IMR-90 (cell line): ENCODE results near the gene NUP93. TPM values are rescaled to one million over a fixed set of nuclear protein-coding genes. Genes with fewer than 3 reads are reported as not detected.
"Not testable (repeated sequence)": the region's sequence is repeated elsewhere in the genome, so short reads cannot be mapped to it uniquely, and the experiment has no call there.

Experiments
- ATAC-seq: fragments of 200-7000 bp; cut with Tn5 transposase; 2 replicates; pipeline ENCODE4 v1.9.1; 2020; ENCODE audit warnings: low read depth, mild to moderate bottlenecking, moderate library complexity
- BruUV-seq: library from RNA; stranded (reverse); fragments of 400-500 nt; replicated peaks from 2 replicates; lab custom pipeline; 2021; lab: Mats Ljungman, UMichigan
- CTCF ChIA-PET: fragments of 300-600 bp; formaldehyde crosslinking; extraction: SDS; loops from one replicate; lab custom pipeline; 2021; ENCODE audit warnings: antibody characterized with exemption; lab: Yijun Ruan, JAX
- POLR2A ChIA-PET: fragments of 300-600 bp; sonication (Branson Sonifier 250); formaldehyde crosslinking; loops from one replicate; lab custom pipeline; 2022; ENCODE audit warnings: antibody characterized with exemption; ENCODE audit not compliant: unreplicated experiment; lab: Charles Lee
- DNase-seq: peaks from one replicate; pipeline ENCODE4 v3.0.0; 2013
- H2AFZ ChIP-seq: replicated peaks from 2 replicates; pipeline ENCODE3; 2013; ENCODE audit warnings: low read length, mild to moderate bottlenecking; ENCODE audit not compliant: poor library complexity
- H2AK5ac ChIP-seq: 2 replicates; pipeline ENCODE4 v1.6.1; 2013; ENCODE audit warnings: low read depth, low read length, inconsistent platforms
- H2AK9ac ChIP-seq: replicated peaks from 2 replicates; pipeline ENCODE3; 2013; ENCODE audit warnings: mild to moderate bottlenecking, low read depth, low read length, moderate library complexity; ENCODE audit not compliant: poor library complexity
- H2BK120ac ChIP-seq: 2 replicates; pipeline ENCODE4 v1.6.1; 2013; ENCODE audit warnings: low read depth, low read length, inconsistent platforms
- H2BK15ac ChIP-seq: 3 replicates; pipeline ENCODE4 v1.6.1; 2013; ENCODE audit warnings: low read depth, low read length, inconsistent platforms
- H2BK20ac ChIP-seq: 2 replicates; pipeline ENCODE4 v1.6.1; 2013; ENCODE audit warnings: low read depth, mild to moderate bottlenecking, inconsistent platforms, low read length, moderate library complexity
- H2BK5ac ChIP-seq: 2 replicates; pipeline ENCODE4 v1.6.1; 2013; ENCODE audit warnings: mild to moderate bottlenecking, low read depth, low read length, inconsistent platforms; ENCODE audit not compliant: poor library complexity, severe bottlenecking
- H3K14ac ChIP-seq: replicated peaks from 2 replicates; pipeline ENCODE4 v1.6.1; 2013; ENCODE audit warnings: low read depth, low read length, inconsistent platforms
- H3K18ac ChIP-seq: 2 replicates; pipeline ENCODE4 v1.6.1; 2013; ENCODE audit warnings: low read depth, low read length, control low read depth
- H3K23ac ChIP-seq: 2 replicates; pipeline ENCODE4 v1.6.1; 2013; ENCODE audit warnings: low read depth, low read length, inconsistent platforms
- H3K27ac ChIP-seq: 2 replicates; pipeline ENCODE4 v1.5.1; 2013; ENCODE audit warnings: mild to moderate bottlenecking, control low read depth, low read length; ENCODE audit not compliant: insufficient read depth
- H3K27me3 ChIP-seq: 2 replicates; pipeline ENCODE4 v1.6.1; 2013; ENCODE audit warnings: low read length; ENCODE audit not compliant: control insufficient read depth, insufficient read depth
- H3K36me3 ChIP-seq: 2 replicates; pipeline ENCODE4 v1.6.1; 2013; ENCODE audit warnings: low read length, mixed read lengths; ENCODE audit not compliant: control insufficient read depth, insufficient read depth
- H3K4ac ChIP-seq: 2 replicates; pipeline ENCODE4 v1.6.1; 2013; ENCODE audit warnings: low read depth, low read length, inconsistent platforms
- H3K4me1 ChIP-seq: 2 replicates; pipeline ENCODE4 v1.6.1; 2013; ENCODE audit warnings: low read length, mixed read lengths; ENCODE audit not compliant: control insufficient read depth, insufficient read depth
- H3K4me2 ChIP-seq: 2 replicates; pipeline ENCODE4 v1.6.1; 2013; ENCODE audit warnings: low read depth, mild to moderate bottlenecking, control low read depth, low read length, moderate library complexity
- H3K4me3 ChIP-seq: 2 replicates; pipeline ENCODE4 v1.5.1; 2013; ENCODE audit warnings: low read depth, mild to moderate bottlenecking, control low read depth, low read length, moderate library complexity; ENCODE audit not compliant: insufficient read depth
- H3K56ac ChIP-seq: 2 replicates; pipeline ENCODE4 v1.6.1; 2013; ENCODE audit warnings: low read length, inconsistent platforms; ENCODE audit not compliant: insufficient read depth; ENCODE audit errors: extremely low read depth
- H3K79me1 ChIP-seq, 2 experiments: 2 replicates each; pipeline ENCODE4 v1.6.1; 2013; ENCODE audit warnings: low read length in 2 of 2, inconsistent platforms in 1 of 2, low read depth in 1 of 2
- H3K9ac ChIP-seq: 2 replicates; pipeline ENCODE4 v1.6.1; 2013; ENCODE audit warnings: low read depth, low read length, control low read depth
- H3K9me1 ChIP-seq: 2 replicates; pipeline ENCODE4 v1.6.1; 2013; ENCODE audit warnings: low read length, inconsistent platforms; ENCODE audit not compliant: insufficient read depth
- H3K9me3 ChIP-seq: 2 replicates; pipeline ENCODE4 v1.6.1; 2013; ENCODE audit warnings: low read length; ENCODE audit not compliant: control insufficient read depth, insufficient read depth
- H4K20me1 ChIP-seq: 2 replicates; pipeline ENCODE4 v1.6.1; 2013; ENCODE audit warnings: low read length, inconsistent platforms; ENCODE audit not compliant: insufficient read depth
- H4K5ac ChIP-seq: 2 replicates; pipeline ENCODE4 v1.6.1; 2013; ENCODE audit warnings: mild to moderate bottlenecking, low read depth, low read length, control low read depth
- H4K8ac ChIP-seq, 2 experiments: 2 replicates each; pipeline ENCODE4 v1.6.1; 2013; ENCODE audit warnings: low read depth in 2 of 2, low read length in 2 of 2, control low read depth in 1 of 2, inconsistent platforms in 1 of 2
- H4K91ac ChIP-seq: 2 replicates; pipeline ENCODE4 v1.6.1; 2013; ENCODE audit warnings: low read depth, low read length, inconsistent platforms; ENCODE audit not compliant: insufficient read depth
- FOS ChIP-seq: fragments of 150-350 bp; IDR thresholded peaks from 2 replicates; pipeline ENCODE4 v1.6.1; 2016; ENCODE audit warnings: low read depth, low read length
- MAZ ChIP-seq: IDR thresholded peaks from 2 replicates; pipeline ENCODE4 v1.6.1; 2012; ENCODE audit warnings: low read depth, mild to moderate bottlenecking, low read length, improper control_type of control experiment, moderate library complexity, borderline replicate concordance
- NFE2L2 ChIP-seq: fragments of 150-350 bp; IDR thresholded peaks from 2 replicates; pipeline ENCODE4 v1.6.1; 2016; ENCODE audit warnings: low read depth, mild to moderate bottlenecking, low read length
- POLR2A ChIP-seq: IDR thresholded peaks from 2 replicates; pipeline ENCODE4 v1.6.1; 2012; ENCODE audit warnings: mild to moderate bottlenecking, low read depth, low read length
- RAD21 ChIP-seq: IDR thresholded peaks from 2 replicates; pipeline ENCODE4 v1.6.1; 2012; ENCODE audit warnings: low read length, improper control_type of control experiment
- WGBS, 2 experiments: methylation state at CpG; one replicate each; pipeline versions ENCODE4 v1.1.5 to v1.1.7; 2013; ENCODE audit warnings: missing lambda C conversion rate in 2 of 2; ENCODE audit not compliant: insufficient read length in 1 of 2; ENCODE audit errors: extremely low coverage in 2 of 2; 5-methylcytosine and 5-hydroxymethylcytosine counted together
- dilution Hi-C: fragments of 300-500 bp; cut with HindIII; formaldehyde crosslinking; loops from one replicate; pipeline ENCODE4 v1.14.3; 2018; ENCODE audit warnings: low sequenced_read_pairs; ENCODE audit not compliant: unreplicated experiment
- in situ Hi-C: fragments of 300-500 bp; cut with MboI; formaldehyde crosslinking; loops from 3 replicates; pipeline ENCODE4 v1.14.3; 2019; ENCODE audit warnings: low sequenced_read_pairs, inconsistent platforms, mixed read lengths
- intact Hi-C: fragments of 100-400 bp; cut with micrococcal nuclease; formaldehyde crosslinking; loops from 2 replicates; pipeline ENCODE4 v1.10.0; 2022
- polyA plus RNA-seq, 3 experiments: library from polyadenylated mRNA; depleted of rRNA; stranded (reverse); fragments of >200 nt; gene quantifications; 2 replicates each; pipeline ENCODE4 v1.2.3, GENCODE V29; 2012; ENCODE audit warnings: low replicate concordance in 1 of 3
- total RNA-seq: library from RNA; depleted of rRNA; stranded (reverse); fragments of >200 nt; gene quantifications from 2 replicates; pipeline ENCODE4 v1.2.3, GENCODE V29; 2012

The NUP93 gene
- total and polyA plus RNA-seq, 2 of the 4 experiments (the other 2 are of a cell fraction), result 54.6 to 72.6 TPM

- Histone ChIP-seq H3K27me3 (no peaks in the 10 kb centered on the region), H3K27ac (no peak overlapping the region), H3K4me1 (no peaks in the 10 kb centered on the region), H3K56ac (no peak overlapping the region), H3K79me1 (peaks cover 13 to 24% of the 10 kb centered on the region in 2 experiments; a peak in 3 of 4 replicates), H3K18ac (no peak overlapping the region), H4K8ac (no peak overlapping the region), H2BK120ac (no peak overlapping the region), H3K9me1 (no peaks in the 10 kb centered on the region), H2AFZ (no peak overlapping the region), H3K4me2 (no peak overlapping the region), H4K91ac (no peak overlapping the region), H3K4ac (no peak overlapping the region), H3K36me3 (peaks cover 2% of the 10 kb centered on the region), H2BK15ac (no peak overlapping the region), H3K9me3 (no peaks in the 10 kb centered on the region), H3K4me3 (no peak overlapping the region), H3K14ac (no peak overlapping the region), H2BK20ac (no peak overlapping the region), H4K20me1 (0 out of 2 replicates have a peak, but pooled peaks cover 5% of the 10 kb centered on the region), H3K23ac (no peak overlapping the region), H4K5ac (no peak overlapping the region), H2AK9ac (no peak overlapping the region), H2BK5ac (no peak overlapping the region), H3K9ac (no peak overlapping the region), H2AK5ac (no peak overlapping the region)
- CTCF ChIA-PET, result no interaction called here
- in situ Hi-C loops (no loop called here), intact Hi-C loops (no loop called here), dilution Hi-C loops (no loop called here)
- POLR2A ChIA-PET, result no interaction called here
- ATAC-seq (no peak), DNase-seq (no peak)
- no TSS peak for BruUV-seq
- no CpG with 5 or more reads among the region's 3 CpGs for WGBS, 2 experiments
- TF ChIP-seq NFE2L2 (no peak), POLR2A (no peak), FOS (no peak), RAD21 (no peak), MAZ (no peak)
These were observed 65.1 kb downstream of the NUP93 start for GRCh38 chr16:56795011-56795410.

- H3K4me2 ChIP-seq, H3K4me3 ChIP-seq, POLR2A ChIA-PET, H3K9ac ChIP-seq, H2AK5ac ChIP-seq, H3K9me1 ChIP-seq, CTCF ChIA-PET, H2BK15ac ChIP-seq, H3K27ac ChIP-seq, BruUV-seq, H3K23ac ChIP-seq, H3K4me1 ChIP-seq, H3K18ac ChIP-seq, in situ Hi-C loops, H3K27me3 ChIP-seq, H3K36me3 ChIP-seq, H4K5ac ChIP-seq, intact Hi-C loops, H2AFZ ChIP-seq, dilution Hi-C loops, H2BK5ac ChIP-seq, H2AK9ac ChIP-seq, H4K20me1 ChIP-seq, H3K56ac ChIP-seq, DNase-seq, H3K4ac ChIP-seq, ATAC-seq, H2BK20ac ChIP-seq, H2BK120ac ChIP-seq, H3K14ac ChIP-seq, H4K8ac ChIP-seq, H3K9me3 ChIP-seq, H4K91ac ChIP-seq: not testable (repeated sequence)
- peaks cover 8 to 23% of the 10 kb centered on the region in 2 experiments; a peak in 3 of 4 replicates for H3K79me1 ChIP-seq
- WGBS, 2 experiments, result no CpG with 5 or more reads among the region's 2 CpGs
These were observed 67.1 kb downstream of the NUP93 start for GRCh38 chr16:56797038-56797437.
